Adrenal gland (tissue), 12 donors: ENCODE results near the gene SLC25A21. TPM values are rescaled to one million over a fixed set of nuclear protein-coding genes. Genes with fewer than 3 reads are reported as not detected.
"Not testable (repeated sequence)": the region's sequence is repeated elsewhere in the genome, so short reads cannot be mapped to it uniquely, and the experiment has no call there.

Experiments
- DNase-seq, 7 donors: peaks; one replicate each; pipeline ENCODE4 v3.0.0-alpha.2; 2019 to 2020
- H3K27ac ChIP-seq, 5 donors: fragments of 200-600 bp; sonication (generic) in 4 of 5; 1 replicate in 3 of 5; 2 replicates in 2 of 5; pipeline versions ENCODE4 v1.5.1 to v1.8.0; 2016 to 2020; ENCODE audit warnings: mild to moderate bottlenecking in 1 of 5
- H3K27me3 ChIP-seq: fragments of 200-600 bp; 2 replicates; pipeline ENCODE4 v1.8.0; 2021
- H3K36me3 ChIP-seq, 2 donors: fragments of 200-600 bp; replicated peaks in 1 of 2; 1 replicate in 1 of 2; 2 replicates in 1 of 2; pipeline versions ENCODE4 v1.5.1 to v1.8.0; 2018 to 2022
- H3K4me1 ChIP-seq, 2 donors: fragments of 200-600 bp; replicated peaks in 1 of 2; 1 replicate in 1 of 2; 2 replicates in 1 of 2; pipeline versions ENCODE4 v1.5.1 to v1.8.0; 2018 to 2021
- H3K4me3 ChIP-seq, 4 donors: fragments of 200-600 bp; sonication (generic) in 3 of 4; one replicate each; pipeline ENCODE4 v1.5.1; 2016 to 2018
- H3K9me3 ChIP-seq, 3 donors: fragments of 200-600 bp; sonication (generic) in 1 of 3; replicated peaks in 1 of 3; 1 replicate in 2 of 3; 2 replicates in 1 of 3; pipeline versions ENCODE4 v1.5.1 to v1.8.0; 2016 to 2021
- POLR2A ChIP-seq, 2 donors: fragments of 450-650 bp; IDR thresholded peaks; one replicate each; pipeline ENCODE4 v1.6.1; 2017; ENCODE audit warnings: antibody characterized with exemption in 2 of 2, mild to moderate bottlenecking in 2 of 2, moderate library complexity in 1 of 2
- WGBS, 4 donors: extraction: QIAGEN DNeasy Blood & Tissue Kit in 2 of 4; methylation state at CpG; one replicate each; pipeline versions ENCODE4 v1.1.5 to v1.1.7; 2013 to 2017; 5-methylcytosine and 5-hydroxymethylcytosine counted together
- intact Hi-C, 2 donors: fragments of 100-400 bp; cut with DNase I; formaldehyde crosslinking; loops; one replicate each; pipeline versions ENCODE4 v1.14.1 to v1.15.0; 2022 to 2023
- polyA plus RNA-seq, 3 donors: library from polyadenylated mRNA; stranded (reverse); fragments of 200-250 nt in 2 of 3; fragments of 350-450 nt in 1 of 3; fragmentation: Illumina TruSeq in 1 of 3; extraction: RNeasy Lipid Tissue Mini Kit (QIAGEN cat#74804) in 1 of 3; gene quantifications; one replicate each; pipeline ENCODE4 v1.2.3, GENCODE V29; 2013 to 2014
- total RNA-seq, 9 donors: library from RNA; depleted of rRNA in 4 of 9; stranded (reverse); fragments of >200 nt in 4 of 9; fragments of 120-200 nt in 1 of 9; fragmentation: NEBNext Ultra II Directional in 1 of 9; extraction: Animal tissue kit (Norgen Biotek cat#: 25700) in 1 of 9; gene quantifications; one replicate each; pipeline versions ENCODE4 v1.1.0 to v1.2.4, GENCODE V29; 2013 to 2023
- TF ChIP-seq, protein P1 (sequence below), 6 experiments: fragments of 450-650 bp in 4 of 6; fragments of 200-600 bp in 2 of 6; sonication (generic) in 1 of 6; IDR thresholded peaks; 1 replicate in 5 of 6; 2 replicates in 1 of 6; pipeline versions ENCODE4 v1.5.1 to v1.8.0; 2016 to 2021; ENCODE audit warnings: antibody characterized with exemption in 6 of 6, mild to moderate bottlenecking in 2 of 6, moderate library complexity in 1 of 6
- donor health status: healthy with polysubstance abuse.
- donor health status: Bipolar disorder and iron deficiency.
- donor health status: DM: yes; HTN: yes; CAD: no.
- donor health status: DM: no; HTN: no; CAD: no.
- donor health status: DM: no; HTN: no; CAD: no.
- donor health status: DM: yes; HTN: yes; CAD: no.

Gene SLC25A21
- total and polyA plus RNA-seq, 12 donors = 0.14 to 3.8 (median 0.56) TPM

DNA sequence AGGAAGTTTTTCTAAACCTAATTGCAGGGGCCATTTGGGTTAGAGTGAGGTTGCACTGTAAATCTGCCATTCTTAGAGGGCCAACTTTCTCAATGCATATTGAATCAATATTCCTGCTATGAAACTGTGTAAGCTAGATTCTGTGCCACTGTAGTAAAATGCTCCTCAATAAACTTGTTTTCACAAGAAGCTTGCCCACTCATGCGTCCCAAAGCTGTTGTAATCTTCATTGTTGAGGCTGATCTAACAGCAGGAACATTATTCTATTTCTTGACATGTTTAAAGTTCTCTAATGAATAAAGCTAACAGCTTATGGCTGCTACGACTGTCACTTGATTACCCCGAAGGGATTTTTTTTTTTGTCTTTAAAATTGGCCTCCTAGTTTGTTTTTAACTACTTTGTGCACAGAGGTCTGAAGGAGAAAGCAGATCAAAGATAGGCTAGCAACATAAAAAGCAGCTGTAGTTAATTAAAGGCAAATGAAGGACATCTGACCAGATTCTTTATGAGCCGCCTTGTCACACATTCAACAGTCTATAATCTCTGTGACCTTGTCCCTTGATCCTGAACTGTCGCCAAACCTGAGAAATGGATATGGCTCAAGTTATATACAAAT lies 267.0 kb downstream of the SLC25A21 start:
- intact Hi-C loops = no loop called here
- 56 to 64% (median 63%) methylated on average over 5 of the region's 5 CpGs for WGBS, 4 donors

DNA sequence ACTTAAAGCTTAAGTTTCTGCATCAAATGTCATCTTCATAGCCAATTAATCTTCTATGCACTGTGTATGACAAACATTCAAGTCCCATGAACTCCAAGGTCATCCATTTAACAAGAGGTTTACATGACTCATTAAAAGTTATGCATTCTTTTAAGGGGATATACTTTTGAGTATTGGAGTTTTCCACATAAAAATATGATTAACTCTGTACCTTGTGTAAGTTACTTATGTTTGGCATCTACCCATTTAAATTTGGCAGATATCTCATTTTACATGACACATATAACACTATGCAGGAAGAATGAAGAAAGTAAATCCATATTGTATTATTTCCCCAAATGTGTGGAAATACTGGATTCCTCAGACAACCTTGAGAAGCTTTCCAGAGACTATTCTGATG lies 270.5 kb downstream of the SLC25A21 start:
- H3K4me3 ChIP-seq = no peak overlapping the region
- no peak overlapping the region for H3K27ac ChIP-seq
- TF ChIP-seq, protein P1, sequence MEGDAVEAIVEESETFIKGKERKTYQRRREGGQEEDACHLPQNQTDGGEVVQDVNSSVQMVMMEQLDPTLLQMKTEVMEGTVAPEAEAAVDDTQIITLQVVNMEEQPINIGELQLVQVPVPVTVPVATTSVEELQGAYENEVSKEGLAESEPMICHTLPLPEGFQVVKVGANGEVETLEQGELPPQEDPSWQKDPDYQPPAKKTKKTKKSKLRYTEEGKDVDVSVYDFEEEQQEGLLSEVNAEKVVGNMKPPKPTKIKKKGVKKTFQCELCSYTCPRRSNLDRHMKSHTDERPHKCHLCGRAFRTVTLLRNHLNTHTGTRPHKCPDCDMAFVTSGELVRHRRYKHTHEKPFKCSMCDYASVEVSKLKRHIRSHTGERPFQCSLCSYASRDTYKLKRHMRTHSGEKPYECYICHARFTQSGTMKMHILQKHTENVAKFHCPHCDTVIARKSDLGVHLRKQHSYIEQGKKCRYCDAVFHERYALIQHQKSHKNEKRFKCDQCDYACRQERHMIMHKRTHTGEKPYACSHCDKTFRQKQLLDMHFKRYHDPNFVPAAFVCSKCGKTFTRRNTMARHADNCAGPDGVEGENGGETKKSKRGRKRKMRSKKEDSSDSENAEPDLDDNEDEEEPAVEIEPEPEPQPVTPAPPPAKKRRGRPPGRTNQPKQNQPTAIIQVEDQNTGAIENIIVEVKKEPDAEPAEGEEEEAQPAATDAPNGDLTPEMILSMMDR (IDR thresholded peaks at IDR 0.05) = no peak
- TF ChIP-seq POLR2A (IDR thresholded peaks at IDR 0.05) = no peak
- H3K27me3 ChIP-seq = no peaks in the 10 kb centered on the region
- no peaks in the 10 kb centered on the region for H3K36me3 ChIP-seq
- H3K9me3 ChIP-seq = no peaks in the 10 kb centered on the region
- intact Hi-C loops = no loop called here
- no peaks in the 10 kb centered on the region for H3K4me1 ChIP-seq
- DNase-seq = no peak

More for the DNA sequence above, 267.0 kb downstream of the SLC25A21 start:
- no peak overlapping the region for H3K27ac ChIP-seq
- no peaks in the 10 kb centered on the region for H3K36me3 ChIP-seq
- no peaks in the 10 kb centered on the region for H3K9me3 ChIP-seq
- no peak for TF ChIP-seq POLR2A (IDR thresholded peaks at IDR 0.05)
- TF ChIP-seq, protein P1 (IDR thresholded peaks at IDR 0.05) = no peak
- DNase-seq = no peak
- no peak overlapping the region for H3K4me3 ChIP-seq
- H3K4me1 ChIP-seq = no peaks in the 10 kb centered on the region
- H3K27me3 ChIP-seq = no peaks in the 10 kb centered on the region

DNA sequence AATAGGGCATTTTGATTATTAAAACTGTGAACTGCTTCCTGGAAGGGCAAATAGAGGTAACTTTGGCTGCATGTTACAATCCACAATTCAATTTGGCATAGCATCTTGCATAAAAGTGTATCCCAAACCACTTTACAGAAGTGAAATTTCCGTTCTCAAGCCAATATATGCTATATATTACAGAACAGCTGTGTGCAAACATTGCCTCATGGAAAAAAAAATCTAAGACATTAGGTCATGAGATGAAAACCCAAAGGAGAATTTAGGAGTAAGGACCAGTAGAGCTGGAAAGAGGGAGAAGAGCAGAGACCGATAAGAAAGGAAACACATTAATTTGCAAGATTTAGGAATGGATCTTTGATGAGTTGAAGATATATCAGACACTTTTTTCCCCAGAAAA lies 271.6 kb downstream of the SLC25A21 start:
- Histone ChIP-seq H3K4me1 (no peaks in the 10 kb centered on the region), H3K4me3 (no peak overlapping the region), H3K9me3 (no peaks in the 10 kb centered on the region), H3K27me3 (no peaks in the 10 kb centered on the region), H3K36me3 (no peaks in the 10 kb centered on the region), H3K27ac (no peak overlapping the region)
- no peak for DNase-seq
- TF ChIP-seq, protein P1 (IDR thresholded peaks at IDR 0.05) = no peak
- TF ChIP-seq POLR2A (IDR thresholded peaks at IDR 0.05) = no peak
- intact Hi-C loops = no loop called here
- 72 to 85% (median 76%) methylated on average over 2 of the region's 2 CpGs for WGBS, 4 donors

DNA sequence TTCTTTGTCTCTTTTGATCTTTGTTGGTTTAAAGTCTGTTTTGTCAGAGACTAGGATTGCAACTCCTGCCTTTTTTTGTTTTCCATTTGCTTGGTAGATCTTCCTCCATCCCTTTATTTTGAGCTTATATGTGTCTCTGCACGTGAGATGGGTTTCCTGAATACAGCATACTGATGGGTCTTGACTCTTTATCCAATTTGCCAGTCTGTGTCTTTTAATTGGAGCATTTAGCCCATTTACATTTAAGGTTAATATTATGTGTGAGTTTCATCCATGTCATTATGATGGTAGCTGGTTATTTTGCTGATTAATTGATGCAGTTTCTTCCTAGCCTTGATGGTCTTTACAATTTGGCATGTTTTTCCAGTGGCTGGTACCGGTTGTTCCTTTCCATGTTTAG lies 276.1 kb downstream of the SLC25A21 start:
- H3K27ac ChIP-seq, DNase-seq, intact Hi-C loops, H3K4me3 ChIP-seq, H3K4me1 ChIP-seq, H3K36me3 ChIP-seq, H3K27me3 ChIP-seq, H3K9me3 ChIP-seq: not testable (repeated sequence)
- WGBS, 4 donors = 70 to 91% (median 82%) methylated on average over 2 of the region's 2 CpGs

DNA sequence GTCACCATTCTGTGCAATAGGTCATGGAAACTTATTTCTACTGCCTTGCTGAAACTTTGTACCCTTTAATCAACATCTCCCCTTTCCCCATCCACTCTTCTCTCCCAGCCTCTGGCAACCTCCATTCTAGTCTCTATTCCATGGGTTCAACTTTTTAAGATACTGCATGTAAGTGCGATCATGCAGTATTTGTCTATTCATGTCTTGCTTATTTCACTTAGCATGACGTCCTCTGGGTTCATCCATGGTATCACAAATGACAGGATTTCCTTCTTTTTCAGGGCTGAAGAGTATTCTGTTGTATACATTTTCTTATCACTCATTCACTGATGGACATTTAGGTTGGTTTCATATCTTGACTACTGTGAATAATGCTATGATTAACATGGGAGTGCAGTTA lies 288.4 kb downstream of the SLC25A21 start:
- Histone ChIP-seq H3K27ac (no peak overlapping the region), H3K9me3 (no peaks in the 10 kb centered on the region), H3K36me3 (no peaks in the 10 kb centered on the region), H3K27me3 (no peaks in the 10 kb centered on the region), H3K4me1 (no peaks in the 10 kb centered on the region), H3K4me3 (no peak overlapping the region)
- 58 to 94% (median 71%) methylated on average over 2 of the region's 2 CpGs for WGBS, 4 donors
- TF ChIP-seq, protein P1 (IDR thresholded peaks at IDR 0.05) = no peak
- no peak for TF ChIP-seq POLR2A (IDR thresholded peaks at IDR 0.05)
- intact Hi-C loops = no loop called here
- no peak for DNase-seq
